SK-N-MC (cell line): ENCODE data around the gene WIPF3.

Source experiments
- DNase-seq: peaks from one replicate; pipeline ENCODE4 v3.0.0-alpha.2; 2011; ENCODE audit warnings: low read depth, low spot score
- H3K27ac ChIP-seq: fragments of 200-600 bp; sonication (generic); 2 replicates; pipeline ENCODE4 v1.5.1; 2016; ENCODE audit warnings: mixed run types
- H3K36me3 ChIP-seq: fragments of 200-600 bp; sonication (generic); 2 replicates; pipeline ENCODE4 v1.6.1; 2017; ENCODE audit warnings: antibody characterized with exemption, low read length, mixed read lengths; ENCODE audit not compliant: insufficient read depth
- H3K4me3 ChIP-seq: fragments of 200-600 bp; sonication (generic); 2 replicates; pipeline ENCODE4 v1.5.1; 2016
- H3K9ac ChIP-seq: fragments of 200-600 bp; sonication (generic); 2 replicates; pipeline ENCODE4 v1.8.0; 2017; ENCODE audit warnings: mixed run types, mixed read lengths; ENCODE audit not compliant: insufficient read length
- H3K9me3 ChIP-seq: fragments of 200-600 bp; sonication (generic); 2 replicates; pipeline ENCODE4 v1.6.1; 2017; ENCODE audit warnings: low read depth, mild to moderate bottlenecking, antibody characterized with exemption, low read length, moderate library complexity, mixed read lengths
- EZH2 ChIP-seq: fragments of 200-600 bp; sonication (generic); IDR thresholded peaks from one replicate; pipeline ENCODE4 v1.6.1; 2017; ENCODE audit warnings: antibody characterized with exemption
- FOXP2 ChIP-seq: optimal IDR thresholded peaks from 2 replicates; pipeline ENCODE3; 2011; ENCODE audit warnings: mild to moderate bottlenecking, moderate library complexity; ENCODE audit not compliant: insufficient read depth; ENCODE audit errors: extremely low read length, control extremely low read depth
- POLR2AphosphoS5 ChIP-seq: IDR thresholded peaks from 2 replicates; pipeline ENCODE4 v1.6.1; 2012; ENCODE audit warnings: mild to moderate bottlenecking, low read depth, low read length, borderline replicate concordance

The WIPF3 gene

DNA sequence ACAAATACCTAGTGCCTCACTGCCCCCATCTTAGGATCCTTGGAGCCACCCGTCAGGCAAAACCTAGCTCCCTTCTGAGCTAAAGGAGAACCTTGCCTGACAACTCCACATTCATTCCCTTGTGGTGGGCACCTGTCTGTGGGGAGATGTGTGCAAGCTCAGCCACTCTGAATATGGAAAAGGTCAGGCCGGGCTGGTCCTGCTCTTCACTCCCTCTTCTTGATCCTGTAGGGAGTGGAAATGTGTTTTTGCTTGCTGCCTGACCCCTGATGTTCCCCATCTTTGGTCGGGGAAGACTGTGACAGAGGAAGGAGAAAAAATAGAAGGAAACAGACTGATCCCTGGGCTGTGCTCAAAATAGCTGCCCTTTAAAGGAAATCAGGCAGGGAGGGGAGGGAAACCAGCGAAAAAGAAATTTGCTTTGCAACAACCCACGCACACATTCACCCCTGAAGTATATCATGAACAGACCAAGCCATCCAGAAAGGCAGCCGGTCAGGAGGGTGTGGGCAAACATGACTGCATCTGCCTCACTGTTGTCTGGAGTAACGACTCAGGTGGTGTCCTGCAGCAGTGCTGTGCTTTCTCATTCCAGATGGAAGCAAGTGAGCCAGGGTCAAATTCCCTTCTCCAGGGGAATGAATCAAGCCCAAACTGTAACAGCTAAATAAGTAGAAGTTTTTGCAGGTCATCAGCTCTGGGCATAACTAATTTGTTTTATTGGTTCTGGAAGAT, 109.3 kb downstream of the WIPF3 start:
- Histone ChIP-seq H3K9ac (no peak overlapping the region), H3K36me3 (no peaks in the 10 kb centered on the region), H3K27ac (no peak overlapping the region), H3K4me3 (no peak overlapping the region), H3K9me3 (no peaks in the 10 kb centered on the region)
- no peak for DNase-seq
- no peak for TF ChIP-seq FOXP2
- no peak for TF ChIP-seq EZH2
- no peak for TF ChIP-seq POLR2AphosphoS5

DNA sequence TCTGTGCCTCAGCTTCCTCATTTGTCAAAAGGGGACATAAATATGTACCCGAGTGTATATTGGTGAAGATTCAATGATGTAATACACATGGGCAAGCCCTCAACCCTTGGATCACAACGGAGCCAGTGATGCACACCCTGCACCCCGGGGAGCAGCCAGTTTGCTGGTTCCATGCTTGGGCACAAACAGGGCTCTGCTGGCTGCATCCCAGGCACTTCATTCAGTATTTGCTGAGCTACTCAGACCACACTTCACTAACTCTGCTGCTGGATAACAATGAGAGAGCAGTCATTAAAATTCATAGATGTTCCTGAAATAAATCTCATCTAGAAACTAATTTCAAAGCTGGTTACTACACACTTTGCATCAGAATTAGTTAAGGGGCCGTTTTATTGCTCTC, 111.3 kb downstream of the WIPF3 start:
- no peak for TF ChIP-seq EZH2
- TF ChIP-seq POLR2AphosphoS5 = no peak
- TF ChIP-seq FOXP2 = no peak
- DNase-seq = no peak
- H3K36me3 ChIP-seq = no peaks in the 10 kb centered on the region
- H3K27ac ChIP-seq = no peak overlapping the region
- no peak overlapping the region for H3K9ac ChIP-seq
- no peak overlapping the region for H3K4me3 ChIP-seq
- no peaks in the 10 kb centered on the region for H3K9me3 ChIP-seq

DNA sequence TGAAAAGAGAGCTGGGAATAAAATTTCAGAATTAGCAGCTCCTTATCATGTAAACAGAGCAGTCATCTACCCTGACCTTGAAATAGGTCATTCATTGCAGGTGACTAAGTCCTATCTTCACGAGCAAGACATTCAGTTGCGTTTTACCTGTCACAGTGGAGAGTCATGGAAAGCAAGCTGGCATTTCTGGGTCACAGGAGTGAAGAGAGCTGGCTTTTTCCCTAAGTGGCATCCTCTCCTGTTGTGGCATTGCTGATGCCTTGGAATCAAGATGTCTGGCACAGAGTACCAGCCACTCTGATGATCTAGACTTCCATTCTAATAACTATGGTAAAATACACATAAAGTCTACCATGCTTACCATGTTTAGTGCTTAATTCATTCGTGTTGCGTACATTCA, 112.5 kb downstream of the WIPF3 start:
- H3K9me3 ChIP-seq = no peaks in the 10 kb centered on the region
- H3K36me3 ChIP-seq = no peaks in the 10 kb centered on the region
- DNase-seq = no peak
- no peak overlapping the region for H3K27ac ChIP-seq
- TF ChIP-seq POLR2AphosphoS5 (no peak), EZH2 (no peak), FOXP2 (no peak)
- H3K4me3 ChIP-seq = no peak overlapping the region
- H3K9ac ChIP-seq = no peak overlapping the region

DNA sequence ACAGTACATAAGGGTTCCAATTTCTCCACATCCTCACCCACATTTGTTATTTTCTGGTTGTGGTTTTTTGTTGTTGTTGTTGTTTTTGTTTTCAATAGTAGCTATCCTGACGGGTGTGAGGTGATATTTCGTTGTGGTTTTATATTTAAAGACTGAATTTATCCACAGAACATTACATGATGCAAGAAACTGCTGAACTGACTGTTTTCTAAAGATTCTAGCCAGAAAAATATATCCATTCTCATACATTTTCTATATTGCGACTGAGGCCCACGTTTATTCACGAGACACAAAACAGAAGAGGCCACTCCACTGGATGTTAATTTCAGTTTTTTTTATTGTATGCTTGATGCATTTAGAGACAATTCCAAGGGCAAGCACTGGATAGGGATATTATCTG, 113.5 kb downstream of the WIPF3 start:
- H3K9me3 ChIP-seq = no peaks in the 10 kb centered on the region
- H3K9ac ChIP-seq = no peak overlapping the region
- DNase-seq = no peak
- no peak overlapping the region for H3K27ac ChIP-seq
- H3K36me3 ChIP-seq = no peaks in the 10 kb centered on the region
- TF ChIP-seq POLR2AphosphoS5 (no peak), FOXP2 (no peak), EZH2 (no peak)
- H3K4me3 ChIP-seq = no peak overlapping the region

DNA sequence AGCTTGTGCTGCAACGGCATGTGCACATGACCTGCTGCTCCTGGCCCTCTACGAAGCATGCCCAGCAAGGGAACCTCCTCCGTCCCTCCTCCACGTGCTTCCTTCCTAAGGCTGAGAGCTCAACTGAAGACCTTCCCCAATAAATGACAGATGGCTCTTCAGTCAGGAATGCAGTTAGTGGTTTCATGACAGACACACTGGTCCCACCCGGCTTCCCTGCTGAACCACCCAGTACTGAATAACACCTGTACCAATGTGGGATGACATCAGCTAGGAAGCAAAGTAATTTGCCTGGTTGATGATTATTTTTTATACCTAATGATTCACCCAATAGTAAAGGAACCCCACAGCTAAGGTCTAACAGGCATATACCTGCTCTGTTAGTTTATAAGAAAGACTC, 114.2 kb downstream of the WIPF3 start:
- no peak for DNase-seq
- H3K27ac ChIP-seq = no peak overlapping the region
- TF ChIP-seq EZH2 = no peak
- no peaks in the 10 kb centered on the region for H3K9me3 ChIP-seq
- H3K9ac ChIP-seq = no peak overlapping the region
- no peaks in the 10 kb centered on the region for H3K36me3 ChIP-seq
- H3K4me3 ChIP-seq = no peak overlapping the region

DNA sequence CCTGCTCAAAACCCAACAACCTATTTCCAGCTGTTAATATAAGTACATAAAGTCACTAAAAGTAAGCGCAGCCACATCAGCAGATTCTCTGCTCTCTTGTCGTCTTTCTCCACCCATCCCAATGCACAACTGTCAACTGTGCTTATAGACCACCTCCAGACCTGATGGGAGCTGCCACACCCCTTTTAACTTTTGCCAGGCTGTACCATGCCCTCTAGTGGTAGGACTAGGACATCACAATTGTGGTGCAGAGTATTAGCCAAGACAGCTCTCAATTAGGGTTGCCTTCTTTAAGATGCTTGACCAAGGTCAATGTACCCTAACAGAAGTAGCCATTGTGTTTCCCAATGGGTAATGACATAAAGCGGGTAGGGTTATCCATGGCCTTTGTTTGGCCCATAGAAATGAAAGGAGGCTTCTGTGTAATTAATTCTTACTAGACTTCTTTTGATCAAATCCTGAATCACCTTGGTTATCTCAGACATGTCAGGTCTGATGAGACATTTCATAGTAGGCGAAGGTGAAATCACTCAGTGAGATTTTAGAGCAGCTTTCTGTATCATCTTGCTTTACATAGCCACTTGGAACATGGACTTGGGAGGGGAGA, 115.2 kb downstream of the WIPF3 start:
- DNase-seq = peak; percentile 52
- Histone ChIP-seq H3K27ac (no peak overlapping the region), H3K4me3 (no peak overlapping the region), H3K9me3 (no peaks in the 10 kb centered on the region), H3K9ac (no peak overlapping the region), H3K36me3 (no peaks in the 10 kb centered on the region)
- no peak for TF ChIP-seq EZH2
- no peak for TF ChIP-seq FOXP2
- TF ChIP-seq POLR2AphosphoS5 = no peak

DNA sequence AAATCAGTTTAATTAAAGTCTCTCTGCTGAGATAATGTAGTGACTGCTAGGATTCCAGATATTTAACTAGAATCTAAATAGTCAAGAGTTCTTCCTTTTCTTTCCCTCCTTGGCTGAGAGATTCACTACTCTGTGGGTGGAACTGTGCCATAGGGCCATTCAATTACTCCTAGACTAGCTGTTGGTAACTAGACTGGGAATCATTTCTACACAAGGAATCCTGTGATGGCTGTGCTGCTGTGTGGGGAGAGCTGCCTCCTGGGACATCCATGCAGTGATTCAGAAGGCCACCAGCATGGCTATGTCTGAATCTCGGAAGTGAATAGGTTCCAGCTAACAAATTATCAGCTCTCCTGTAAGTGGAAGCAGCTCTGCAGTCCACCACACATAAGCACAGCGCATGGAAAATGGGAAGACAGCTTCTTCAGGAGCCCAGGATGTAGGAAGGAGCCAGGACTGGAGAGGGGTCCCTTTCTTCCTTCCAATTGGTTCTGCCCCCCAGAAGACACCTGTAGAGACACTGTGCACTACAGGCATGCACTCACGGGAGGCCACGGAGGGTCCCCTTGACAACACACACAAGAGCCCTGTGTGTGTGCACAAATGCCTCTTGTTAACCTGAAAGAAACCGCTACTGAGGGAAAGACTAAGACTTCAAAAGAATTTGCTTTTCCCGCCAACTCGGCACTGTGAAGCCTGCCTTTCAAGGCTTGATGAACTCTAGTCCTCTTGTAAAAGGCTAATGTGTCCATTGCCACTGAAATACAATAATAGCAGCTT, 116.8 kb downstream of the WIPF3 start:
- no peak for DNase-seq
- TF ChIP-seq POLR2AphosphoS5 (no peak), EZH2 (no peak), FOXP2 (no peak)
- Histone ChIP-seq H3K4me3 (no peak overlapping the region), H3K9me3 (no peaks in the 10 kb centered on the region), H3K36me3 (no peaks in the 10 kb centered on the region), H3K27ac (no peak overlapping the region), H3K9ac (no peak overlapping the region)

DNA sequence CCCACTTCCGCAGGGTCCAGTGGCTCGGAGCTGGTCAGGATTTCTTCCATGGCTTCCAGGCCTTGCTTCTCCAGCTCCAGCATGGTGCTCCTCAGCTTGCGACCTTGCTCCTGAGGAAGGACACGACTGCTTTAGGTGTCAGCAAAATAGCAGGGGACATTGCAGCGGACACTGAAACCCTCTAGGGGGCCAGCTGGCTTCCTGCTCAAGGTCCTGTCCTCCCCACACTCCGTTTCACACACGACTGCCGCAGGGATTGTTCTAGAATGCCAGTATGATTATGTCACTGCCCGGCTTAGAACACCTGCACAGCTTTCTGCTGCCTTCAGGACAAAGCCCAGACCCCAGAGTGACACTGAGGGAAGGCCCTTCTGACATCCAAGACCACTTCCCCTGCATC, 117.7 kb downstream of the WIPF3 start:
- Histone ChIP-seq H3K27ac (no peak overlapping the region), H3K4me3 (no peak overlapping the region), H3K9ac (no peak overlapping the region), H3K36me3 (no peaks in the 10 kb centered on the region), H3K9me3 (no peaks in the 10 kb centered on the region)
- no peak for DNase-seq
- TF ChIP-seq POLR2AphosphoS5 (no peak), EZH2 (no peak), FOXP2 (no peak)

DNA sequence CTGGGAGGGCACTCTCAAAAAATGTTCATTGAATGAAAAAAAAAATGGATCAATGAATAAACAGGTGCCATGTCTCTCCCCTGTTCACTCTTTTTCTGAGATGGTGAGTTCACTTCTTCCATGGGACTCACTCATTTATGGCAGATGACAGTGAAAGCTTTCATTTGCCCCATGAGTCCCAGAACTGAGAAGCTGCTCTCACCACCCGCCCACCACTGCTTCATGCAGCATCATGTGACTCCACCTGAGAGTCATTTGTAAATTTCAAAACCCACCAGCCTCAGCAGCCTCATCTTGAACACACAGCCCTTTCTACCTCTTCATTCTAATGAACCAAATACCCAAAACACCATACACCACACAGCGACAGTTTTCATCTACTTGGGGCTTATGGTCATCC, 118.4 kb downstream of the WIPF3 start:
- no peak overlapping the region for H3K27ac ChIP-seq
- no peaks in the 10 kb centered on the region for H3K9me3 ChIP-seq
- no peak overlapping the region for H3K4me3 ChIP-seq
- TF ChIP-seq POLR2AphosphoS5 (no peak), EZH2 (no peak), FOXP2 (no peak)
- no peaks in the 10 kb centered on the region for H3K36me3 ChIP-seq
- no peak overlapping the region for H3K9ac ChIP-seq
- no peak for DNase-seq
